Transverse colon (tissue), 4 donors: ENCODE measurements around the gene ZBTB7C. TPM values are rescaled to one million over a fixed set of nuclear protein-coding genes. Genes with fewer than 3 reads are reported as not detected.

Experiments
- DNase-seq: peaks from one replicate; pipeline ENCODE4 v3.0.0-alpha.2; 2019
- H3K27ac ChIP-seq, 4 donors: fragments of 200-600 bp; sonication (generic); 2 replicates each; pipeline ENCODE4 v1.5.1; 2016 to 2018; ENCODE audit warnings: inconsistent platforms in 4 of 4
- H3K27me3 ChIP-seq: fragments of 200-600 bp; sonication (generic); 2 replicates; pipeline ENCODE4 v1.5.1; 2017; ENCODE audit warnings: inconsistent platforms
- H3K36me3 ChIP-seq, 4 donors: fragments of 200-600 bp; sonication (generic); 2 replicates each; pipeline ENCODE4 v1.5.1; 2017 to 2019; ENCODE audit warnings: inconsistent platforms in 4 of 4
- H3K4me1 ChIP-seq, 4 donors: fragments of 200-600 bp; sonication (generic); 2 replicates each; pipeline ENCODE4 v1.5.1; 2017 to 2020; ENCODE audit warnings: inconsistent platforms in 4 of 4
- H3K4me3 ChIP-seq, 4 donors: fragments of 200-600 bp; sonication (generic); 1 replicate in 1 of 4; 2 replicates in 3 of 4; pipeline versions ENCODE4 v1.5.1 to v1.6.1; 2017 to 2019; ENCODE audit warnings: inconsistent platforms in 4 of 4
- H3K9me3 ChIP-seq, 2 donors: fragments of 200-600 bp; sonication (generic); 2 replicates each; pipeline ENCODE4 v1.5.1; 2017 to 2019; ENCODE audit warnings: inconsistent platforms in 2 of 2
- EP300 ChIP-seq: sonication (generic); formaldehyde crosslinking; IDR thresholded peaks from one replicate; pipeline ENCODE4 v1.6.1; 2017; ENCODE audit warnings: antibody characterized with exemption, low read depth
- POLR2A ChIP-seq: fragments of 450-650 bp; IDR thresholded peaks from one replicate; pipeline ENCODE4 v1.6.1; 2016; ENCODE audit warnings: antibody characterized with exemption, mild to moderate bottlenecking, moderate library complexity
- POLR2AphosphoS5 ChIP-seq, 3 donors: sonication (generic); formaldehyde crosslinking; IDR thresholded peaks; one replicate each; pipeline ENCODE4 v1.6.1; 2016; ENCODE audit warnings: antibody characterized with exemption in 3 of 3
- WGBS, 2 donors: methylation state at CpG; one replicate each; pipeline ENCODE4 v1.1.5; 2018; ENCODE audit warnings: low coverage in 1 of 2; 5-methylcytosine and 5-hydroxymethylcytosine counted together
- in situ Hi-C, 4 donors: fragments of 200-750 bp; cut with MboI; loops; one replicate each; pipeline versions ENCODE4 v1.15.0 to v1.15.1; 2017; ENCODE audit warnings: low sequenced_read_pairs in 3 of 4, low pct_ligation_motif_present in 1 of 4, low pct_unique_long_range_greater_than_20kb in 1 of 4
- intact Hi-C: fragments of 100-400 bp; cut with DNase I; formaldehyde crosslinking; loops from one replicate; pipeline ENCODE4 v1.15.1; 2023; ENCODE audit warnings: low total_unique reads
- total RNA-seq, 4 donors: library from RNA; depleted of rRNA; stranded (reverse); fragments of >200 nt; gene quantifications; one replicate each; pipeline ENCODE4 v1.1.0, GENCODE V29; 2016
- TF ChIP-seq, protein P1 (sequence below), 5 experiments: fragments of 200-600 bp in 3 of 5; fragments of 450-650 bp in 2 of 5; sonication (generic) in 3 of 5; IDR thresholded peaks; 1 replicate in 2 of 5; 2 replicates in 3 of 5; pipeline ENCODE4 v1.5.1; 2016 to 2017; ENCODE audit warnings: antibody characterized with exemption in 5 of 5, inconsistent platforms in 3 of 5, mild to moderate bottlenecking in 2 of 5, moderate library complexity in 1 of 5

Gene ZBTB7C
- total RNA-seq, 4 donors from 2014 or later, result 38.4 to 81.2 (median 47.5) TPM

DNA sequence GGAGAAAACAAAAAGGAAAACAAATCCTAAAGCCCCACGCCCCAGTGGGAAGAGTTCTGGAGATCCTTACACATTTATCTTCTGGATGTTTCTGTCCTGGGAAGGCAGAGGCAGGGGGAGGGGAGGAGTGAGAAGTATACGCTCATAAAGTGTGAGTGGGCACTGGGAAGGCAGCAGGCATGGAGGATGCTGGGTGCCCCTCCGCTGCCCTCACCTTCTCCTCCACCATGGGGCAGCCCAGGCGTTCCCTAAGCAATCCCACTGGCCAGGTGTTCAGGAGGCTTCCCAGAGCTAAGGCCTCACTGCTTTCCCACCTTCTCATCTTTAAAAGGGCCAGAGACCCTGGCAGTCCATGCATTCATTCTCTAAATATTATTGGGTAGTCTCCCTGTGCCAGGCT, 366.8 kb downstream of the ZBTB7C start:
- Histone ChIP-seq H3K9me3 (no peaks in the 10 kb centered on the region), H3K27ac (no peak overlapping the region), H3K36me3 (no peaks in the 10 kb centered on the region), H3K4me3 (no peak overlapping the region), H3K27me3 (no peaks in the 10 kb centered on the region), H3K4me1 (no peaks in the 10 kb centered on the region)
- DNase-seq, result no peak
- in situ Hi-C loops (loop anchor here in 2 of 4 donors (25.0 kb wide), 1 partner anchor 295 kb away; no protein-coding TSS in a partner anchor), intact Hi-C loops (no loop called here)
- WGBS, 2 donors, result 68 to 83% methylated on average over 1 to 4 of the region's 4 CpGs
- TF ChIP-seq, protein P1, sequence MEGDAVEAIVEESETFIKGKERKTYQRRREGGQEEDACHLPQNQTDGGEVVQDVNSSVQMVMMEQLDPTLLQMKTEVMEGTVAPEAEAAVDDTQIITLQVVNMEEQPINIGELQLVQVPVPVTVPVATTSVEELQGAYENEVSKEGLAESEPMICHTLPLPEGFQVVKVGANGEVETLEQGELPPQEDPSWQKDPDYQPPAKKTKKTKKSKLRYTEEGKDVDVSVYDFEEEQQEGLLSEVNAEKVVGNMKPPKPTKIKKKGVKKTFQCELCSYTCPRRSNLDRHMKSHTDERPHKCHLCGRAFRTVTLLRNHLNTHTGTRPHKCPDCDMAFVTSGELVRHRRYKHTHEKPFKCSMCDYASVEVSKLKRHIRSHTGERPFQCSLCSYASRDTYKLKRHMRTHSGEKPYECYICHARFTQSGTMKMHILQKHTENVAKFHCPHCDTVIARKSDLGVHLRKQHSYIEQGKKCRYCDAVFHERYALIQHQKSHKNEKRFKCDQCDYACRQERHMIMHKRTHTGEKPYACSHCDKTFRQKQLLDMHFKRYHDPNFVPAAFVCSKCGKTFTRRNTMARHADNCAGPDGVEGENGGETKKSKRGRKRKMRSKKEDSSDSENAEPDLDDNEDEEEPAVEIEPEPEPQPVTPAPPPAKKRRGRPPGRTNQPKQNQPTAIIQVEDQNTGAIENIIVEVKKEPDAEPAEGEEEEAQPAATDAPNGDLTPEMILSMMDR (IDR thresholded peaks at IDR 0.05), result no peak
- TF ChIP-seq EP300 (no peak), POLR2A (no peak), POLR2AphosphoS5 (IDR thresholded peaks at IDR 0.05) (no peak)

DNA sequence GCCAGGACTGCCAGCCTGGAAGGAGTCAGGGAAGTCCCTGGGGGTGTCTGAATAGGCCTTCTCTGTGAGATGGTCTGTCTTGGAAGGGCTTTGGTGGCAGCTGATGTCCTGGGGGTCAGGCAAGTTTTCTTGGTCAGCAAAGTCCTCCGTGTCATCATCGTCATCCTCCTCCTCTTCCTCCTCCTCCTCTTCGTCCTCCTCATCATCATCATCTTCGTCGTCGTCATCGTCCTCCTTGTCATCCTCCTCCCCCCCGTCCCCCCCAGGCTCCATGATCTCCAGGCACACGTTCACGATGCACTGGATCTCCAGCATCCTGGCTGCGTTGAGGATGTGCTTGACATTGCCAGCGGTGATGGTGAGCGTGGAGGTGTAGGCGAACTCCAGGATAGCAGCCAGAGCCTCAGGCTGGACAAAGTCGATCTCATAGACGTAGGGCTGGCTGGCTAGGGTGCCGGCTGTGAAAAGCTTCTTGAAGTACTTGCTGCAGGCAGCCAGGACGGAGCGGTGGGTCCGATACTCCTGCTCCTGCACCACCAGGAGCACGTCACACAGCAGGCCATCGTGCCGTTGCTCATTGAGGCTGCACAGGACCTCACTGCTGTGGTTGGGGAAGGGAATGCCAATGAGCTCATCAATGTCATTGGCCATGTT, 368.6 kb downstream of the ZBTB7C start:
- Histone ChIP-seq H3K36me3 (no peaks in the 10 kb centered on the region), H3K4me3 (no peak overlapping the region), H3K4me1 (no peaks in the 10 kb centered on the region), H3K27ac (no peak overlapping the region), H3K27me3 (no peaks in the 10 kb centered on the region), H3K9me3 (no peaks in the 10 kb centered on the region)
- intact Hi-C loops, result loop anchor here (1.0 kb wide), 1 partner anchor 45 kb away; no protein-coding TSS in a partner anchor
- DNase-seq, result no peak
- 92 to 100% methylated on average over 6 to 23 of the region's 23 CpGs for WGBS, 2 donors
- no peak for TF ChIP-seq POLR2AphosphoS5 (IDR thresholded peaks at IDR 0.05)
- TF ChIP-seq, protein P1 (IDR thresholded peaks at IDR 0.05), result no peak
- TF ChIP-seq EP300, result no peak
- no peak for TF ChIP-seq POLR2A
- in situ Hi-C loops, result loop anchor here in 2 of 4 donors (25.0 kb wide), 1 partner anchor 297 kb away; no protein-coding TSS in a partner anchor

DNA sequence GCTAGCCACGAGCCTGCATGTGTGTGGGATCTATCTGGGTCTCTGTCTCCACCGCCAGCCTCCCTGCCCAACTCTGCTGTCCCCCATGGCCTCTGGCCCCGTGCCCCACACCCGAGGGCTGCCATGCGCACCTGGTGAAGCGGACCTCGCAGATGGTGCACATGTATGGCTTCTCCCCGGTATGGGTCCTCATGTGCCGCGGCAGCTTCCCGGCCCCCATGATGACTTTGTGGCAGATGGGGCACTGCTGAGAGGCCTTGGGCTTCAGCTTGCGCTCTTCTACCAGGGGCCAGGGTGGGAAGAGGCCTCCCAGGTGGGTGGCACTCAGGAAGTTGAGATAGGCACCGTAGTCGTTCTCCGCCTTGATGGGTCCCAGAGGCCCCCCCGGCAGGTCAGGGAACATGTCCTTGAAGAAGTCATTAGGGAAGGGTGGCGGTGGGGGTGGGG, 369.4 kb downstream of the ZBTB7C start:
- intact Hi-C loops (loop anchor here (1.0 kb wide), 1 partner anchor 46 kb away; no protein-coding TSS in a partner anchor), in situ Hi-C loops (loop anchor here in 3 of 4 donors (10.0 to 25.0 kb wide), 2 partner anchors 298 to 405 kb away; no protein-coding TSS in a partner anchor)
- Histone ChIP-seq H3K36me3 (no peaks in the 10 kb centered on the region), H3K4me1 (no peaks in the 10 kb centered on the region), H3K27ac (no peak overlapping the region), H3K9me3 (no peaks in the 10 kb centered on the region), H3K27me3 (no peaks in the 10 kb centered on the region), H3K4me3 (no peak overlapping the region)
- TF ChIP-seq POLR2A (no peak), POLR2AphosphoS5 (IDR thresholded peaks at IDR 0.05) (no peak), EP300 (no peak)
- TF ChIP-seq, protein P1 (IDR thresholded peaks at IDR 0.05), result no peak
- no peak for DNase-seq
- 75 to 96% methylated on average over 2 to 17 of the region's 17 CpGs for WGBS, 2 donors

GRCh38 chr18:48038636-48039035, 370.5 kb downstream of the ZBTB7C start:
- H3K36me3 ChIP-seq, result no peaks in the 10 kb centered on the region
- no peaks in the 10 kb centered on the region for H3K9me3 ChIP-seq
- no peaks in the 10 kb centered on the region for H3K27me3 ChIP-seq
- TF ChIP-seq POLR2A, result no peak
- TF ChIP-seq, protein P1 (IDR thresholded peaks at IDR 0.05), result no peak
- no peak for TF ChIP-seq POLR2AphosphoS5 (IDR thresholded peaks at IDR 0.05)
- no peak for TF ChIP-seq EP300
- H3K4me1 ChIP-seq, result no peaks in the 10 kb centered on the region
- no peak overlapping the region for H3K4me3 ChIP-seq
- in situ Hi-C loops (loop anchor here in 3 of 4 donors (10.0 to 25.0 kb wide), 2 partner anchors 299 to 406 kb away; no protein-coding TSS in a partner anchor), intact Hi-C loops (no loop called here)
- 92% methylated on average over 6 of the region's 6 CpGs; no CpG with 5 or more reads in 1 of the 2 donors for WGBS, 2 donors
- H3K27ac ChIP-seq, result no peak overlapping the region
- no peak for DNase-seq
